Right lobe of liver (tissue), 4 donors: ENCODE measurements around the gene MCIDAS.

ENCODE experiments used
- POLR2A ChIP-seq: fragments of 450-650 bp; IDR thresholded peaks from one replicate; pipeline ENCODE4 v1.6.1; 2017; ENCODE audit warnings: antibody characterized with exemption, mild to moderate bottlenecking
- TF ChIP-seq, protein P1 (sequence below), 4 donors: fragments of 200-600 bp in 3 of 4; fragments of 450-650 bp in 1 of 4; IDR thresholded peaks; one replicate each; pipeline versions ENCODE4 v1.5.1 to v1.8.0; 2016 to 2022; ENCODE audit warnings: antibody characterized with exemption in 4 of 4, mild to moderate bottlenecking in 2 of 4
- donor health status: DM: no; HTN: no; CAD: no.
- donor health status: DM: no; HTN: no; CAD: no.
- donor health status: DM: no; HTN: yes; CAD: no.

DNA sequence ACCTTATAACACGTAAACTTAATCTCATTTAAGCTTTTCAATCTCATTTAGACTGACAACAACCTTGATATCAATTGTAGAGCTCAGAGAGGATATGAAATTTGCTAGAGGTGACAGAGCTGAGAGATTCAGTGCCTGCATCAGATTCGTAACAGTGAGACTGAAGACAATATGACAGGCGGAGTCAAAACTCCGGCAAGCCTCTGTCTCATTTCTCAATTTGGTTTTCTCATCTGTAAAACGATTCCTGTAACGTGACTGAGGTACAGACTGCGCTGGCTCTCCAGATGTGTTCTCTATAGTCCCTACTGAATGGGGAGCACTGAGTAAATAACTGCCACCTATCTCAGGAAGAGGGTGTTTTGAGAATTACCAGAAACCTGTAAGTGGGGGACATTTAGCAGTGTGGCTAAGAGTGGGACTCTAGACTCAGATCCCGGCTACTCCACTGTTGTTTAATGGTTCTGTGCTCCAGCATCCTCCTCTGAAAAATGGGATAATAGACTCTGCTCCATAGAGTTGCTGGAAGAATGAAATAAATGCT is 3.0 kb upstream of the MCIDAS start:
- TF ChIP-seq, protein P1, sequence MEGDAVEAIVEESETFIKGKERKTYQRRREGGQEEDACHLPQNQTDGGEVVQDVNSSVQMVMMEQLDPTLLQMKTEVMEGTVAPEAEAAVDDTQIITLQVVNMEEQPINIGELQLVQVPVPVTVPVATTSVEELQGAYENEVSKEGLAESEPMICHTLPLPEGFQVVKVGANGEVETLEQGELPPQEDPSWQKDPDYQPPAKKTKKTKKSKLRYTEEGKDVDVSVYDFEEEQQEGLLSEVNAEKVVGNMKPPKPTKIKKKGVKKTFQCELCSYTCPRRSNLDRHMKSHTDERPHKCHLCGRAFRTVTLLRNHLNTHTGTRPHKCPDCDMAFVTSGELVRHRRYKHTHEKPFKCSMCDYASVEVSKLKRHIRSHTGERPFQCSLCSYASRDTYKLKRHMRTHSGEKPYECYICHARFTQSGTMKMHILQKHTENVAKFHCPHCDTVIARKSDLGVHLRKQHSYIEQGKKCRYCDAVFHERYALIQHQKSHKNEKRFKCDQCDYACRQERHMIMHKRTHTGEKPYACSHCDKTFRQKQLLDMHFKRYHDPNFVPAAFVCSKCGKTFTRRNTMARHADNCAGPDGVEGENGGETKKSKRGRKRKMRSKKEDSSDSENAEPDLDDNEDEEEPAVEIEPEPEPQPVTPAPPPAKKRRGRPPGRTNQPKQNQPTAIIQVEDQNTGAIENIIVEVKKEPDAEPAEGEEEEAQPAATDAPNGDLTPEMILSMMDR (IDR thresholded peaks at IDR 0.05) = no peak
- no peak for TF ChIP-seq POLR2A
